Heart right ventricle (tissue), 16 donors: ENCODE data around the gene ARID4B. TPM values are rescaled to one million over a fixed set of nuclear protein-coding genes. Genes with fewer than 3 reads are reported as not detected.

Experiments
- ATAC-seq, 8 donors: fragments of 200-7000 bp; cut with Tn5 transposase; one replicate each; pipeline ENCODE4 v1.9.1; 2020; ENCODE audit warnings: mild to moderate bottlenecking in 8 of 8, moderate library complexity in 8 of 8, moderate number of reproducible peaks in 1 of 8
- DNase-seq, 2 donors: peaks; one replicate each; pipeline ENCODE4 v3.0.0-alpha.2; 2020
- H3K27ac ChIP-seq, 10 donors: fragments of 200-600 bp; sonication (generic) in 2 of 10; one replicate each; pipeline versions ENCODE4 v1.5.0 to v1.8.0; 2020 to 2022; ENCODE audit warnings: mild to moderate bottlenecking in 3 of 10
- H3K27me3 ChIP-seq, 7 donors: fragments of 200-600 bp; one replicate each; pipeline ENCODE4 v1.8.0; 2021 to 2022; ENCODE audit warnings: mild to moderate bottlenecking in 2 of 7
- H3K36me3 ChIP-seq, 9 donors: fragments of 200-600 bp; sonication (generic) in 1 of 9; one replicate each; pipeline versions ENCODE4 v1.5.0 to v1.8.0; 2020 to 2022; ENCODE audit warnings: mild to moderate bottlenecking in 2 of 9
- H3K4me1 ChIP-seq, 9 donors: fragments of 200-600 bp; sonication (generic) in 1 of 9; one replicate each; pipeline versions ENCODE4 v1.5.0 to v1.8.0; 2020 to 2022; ENCODE audit warnings: mild to moderate bottlenecking in 4 of 9
- H3K4me3 ChIP-seq, 10 donors: fragments of 200-600 bp; sonication (generic) in 2 of 10; one replicate each; pipeline versions ENCODE4 v1.5.0 to v1.8.0; 2020 to 2022; ENCODE audit warnings: mild to moderate bottlenecking in 7 of 10, moderate library complexity in 2 of 10
- H3K9me3 ChIP-seq, 11 donors: fragments of 200-600 bp in 10 of 11; sonication (generic) in 2 of 11; one replicate each; pipeline versions ENCODE4 v1.5.0 to v1.8.0; 2013 to 2022; ENCODE audit warnings: mild to moderate bottlenecking in 2 of 11, control low read depth in 1 of 11, moderate library complexity in 1 of 11
- CTCF ChIP-seq, 9 donors: fragments of 200-600 bp; sonication (generic) in 2 of 9; IDR thresholded peaks; one replicate each; pipeline versions ENCODE4 v1.5.0 to v1.8.0; 2021 to 2022; ENCODE audit warnings: antibody characterized with exemption in 9 of 9, mild to moderate bottlenecking in 5 of 9, moderate library complexity in 1 of 9
- WGBS, 2 donors: extraction: QIAGEN DNeasy Blood & Tissue Kit; methylation state at CpG; one replicate each; pipeline ENCODE4 v1.1.7; 2013; ENCODE audit warnings: inconsistent platforms in 1 of 2; 5-methylcytosine and 5-hydroxymethylcytosine counted together
- intact Hi-C, 10 donors: fragments of 100-400 bp; cut with DNase I; formaldehyde crosslinking; loops; one replicate each; pipeline versions ENCODE4 v1.11.1 to v1.14.2; 2022
- polyA plus RNA-seq, 2 donors: library from polyadenylated mRNA; stranded (reverse); fragments of 200-250 nt; gene quantifications; one replicate each; pipeline ENCODE4 v1.2.3, GENCODE V29; 2013
- total RNA-seq, 10 donors: library from RNA; stranded (reverse); fragmentation: NEBNext Ultra II Directional in 3 of 10; extraction: Animal tissue kit (Norgen Biotek cat#: 25700) in 3 of 10; gene quantifications; one replicate each; pipeline versions ENCODE4 v1.2.1 to v1.2.4, GENCODE V29; 2021 to 2023
- donor health status: Arrhythmogenic right ventricular cardiomyopathy.
- donor health status: ischemic (EF 13 %, LVEDD 7.1; RV severe dilation, severe dysfunction).
- donor health status: healthy with polysubstance abuse.
- donor health status: DM: no; HTN: yes; CAD: no.
- donor health status: DM: no; HTN: no; CAD: no.
- donor health status: ischemic (EF 25% LVEDD 6.9; RV normal size, moderate dysfunction).
- donor health status: ischemic (EF 25% LVEDD 5.7; RV mildly dilated, moderate dysfunction).
- donor health status: healthy.
- donor health status: DM: yes; HTN: yes; CAD: no.
- donor health status: Ischemic cardiomyopathy.
- donor health status: ischemic (EF 35%, LVEDD 5.7; RV mildly dilated, moderate dysfunction).
- donor health status: nonischemic (EF 11% LVEDD 7.7; RV severe dilation, severe dysfunction).
- donor health status: DM: yes; HTN: yes; CAD: no.
- donor health status: PGD.
- donor health status: ischemic (EF 29% LVEDD 5.4; RV normal size, mild dysfunction).
- donor health status: nonischemic (EF 23%, LVEDD 6.1; RV moderate dilation, normal function).

ARID4B gene
- total and polyA plus RNA-seq, 12 donors, result 4.8 to 21.5 (median 15.5) TPM

GRCh38 chr1:235304549-235305451 is 23.2 kb downstream of the ARID4B start:
- WGBS, 2 donors, result 30 to 33% methylated on average over 6 of the region's 6 CpGs
- intact Hi-C loops, result no loop called here

GRCh38 chr1:235302143-235302542 is 25.8 kb downstream of the ARID4B start:
- intact Hi-C loops, result no loop called here
- Histone ChIP-seq H3K27me3 (no peaks in the 10 kb centered on the region), H3K4me3 (no peak overlapping the region), H3K36me3 (no peaks in the 10 kb centered on the region), H3K4me1 (peaks cover 0 to 61% (median 56%) of the 10 kb centered on the region in 9 donors), H3K9me3 (peaks cover 0 to 6% (median 0%) of the 10 kb centered on the region in 11 donors), H3K27ac (no peak overlapping the region)
- no peak for ATAC-seq
- no peak for DNase-seq
- TF ChIP-seq CTCF (IDR thresholded peaks at IDR 0.05), result no peak
- WGBS, 2 donors, result 75 to 82% methylated on average over 1 of the region's 1 CpG

More at GRCh38 chr1:235304549-235305451, 23.2 kb downstream of the ARID4B start:
- no peak for TF ChIP-seq CTCF (IDR thresholded peaks at IDR 0.05)
- DNase-seq (no peak), ATAC-seq (peak in 5 of 8 donors; percentile 22 to 62 (median 44))
- no peaks in the 10 kb centered on the region for H3K36me3 ChIP-seq
- no peaks in the 10 kb centered on the region for H3K9me3 ChIP-seq
- peaks cover 0 to 66% (median 49%) of the 10 kb centered on the region in 9 donors for H3K4me1 ChIP-seq
- H3K27ac ChIP-seq, result peak overlapping the region in 4 of 10 donors; percentile 6 to 56 (median 32)
- H3K27me3 ChIP-seq, result no peaks in the 10 kb centered on the region
- no peak overlapping the region for H3K4me3 ChIP-seq

GRCh38 chr1:235299169-235299858 is 28.7 kb downstream of the ARID4B start:
- Histone ChIP-seq H3K4me3 (no peak overlapping the region), H3K4me1 (peaks cover 0 to 37% (median 32%) of the 10 kb centered on the region in 9 donors), H3K27me3 (no peaks in the 10 kb centered on the region), H3K36me3 (no peaks in the 10 kb centered on the region), H3K27ac (no peak overlapping the region), H3K9me3 (peaks cover 0 to 19% (median 0%) of the 10 kb centered on the region in 11 donors)
- no peak for TF ChIP-seq CTCF (IDR thresholded peaks at IDR 0.05)
- ATAC-seq, result no peak
- DNase-seq, result no peak
- 80 to 81% methylated on average over 10 of the region's 10 CpGs for WGBS, 2 donors
- intact Hi-C loops, result no loop called here

GRCh38 chr1:235298758-235299157 is 29.2 kb downstream of the ARID4B start:
- intact Hi-C loops, result no loop called here
- Histone ChIP-seq H3K36me3 (no peaks in the 10 kb centered on the region), H3K4me1 (peaks cover 0 to 38% (median 29%) of the 10 kb centered on the region in 9 donors), H3K27ac (no peak overlapping the region), H3K4me3 (no peak overlapping the region), H3K27me3 (no peaks in the 10 kb centered on the region), H3K9me3 (peaks cover 0 to 19% (median 0%) of the 10 kb centered on the region in 11 donors)
- no peak for DNase-seq
- no peak for TF ChIP-seq CTCF (IDR thresholded peaks at IDR 0.05)
- no peak for ATAC-seq
- WGBS, 2 donors, result 57 to 66% methylated on average over 2 of the region's 2 CpGs
